Lower leg skin (tissue), 4 donors: ENCODE results near the gene AMN1. TPM values are rescaled to one million over a fixed set of nuclear protein-coding genes. Genes with fewer than 3 reads are reported as not detected.

Source experiments
- DNase-seq, 2 donors: peaks; one replicate each; pipeline ENCODE4 v3.0.0-alpha.2; 2019; ENCODE audit warnings: low spot score in 2 of 2
- H3K4me3 ChIP-seq: fragments of 200-600 bp; sonication (generic); 2 replicates; pipeline ENCODE4 v1.5.1; 2017; ENCODE audit warnings: mild to moderate bottlenecking, low read depth; ENCODE audit not compliant: poor library complexity, severe bottlenecking
- POLR2A ChIP-seq, 2 donors: fragments of 450-650 bp; IDR thresholded peaks; one replicate each; pipeline ENCODE4 v1.6.1; 2016 to 2017; ENCODE audit warnings: antibody characterized with exemption in 2 of 2, mild to moderate bottlenecking in 1 of 2, moderate library complexity in 1 of 2
- whole genome bisulfite sequencing, 2 donors: methylation state at CpG; one replicate each; pipeline ENCODE4 v1.1.5; 2018; 5-methylcytosine and 5-hydroxymethylcytosine counted together
- intact Hi-C: fragments of 100-400 bp; cut with DNase I; formaldehyde crosslinking; loops from one replicate; pipeline ENCODE4 v1.15.0; 2023; ENCODE audit warnings: low total_unique reads
- total RNA-seq, 4 donors: library from RNA; depleted of rRNA; stranded (reverse); fragments of >200 nt; gene quantifications; one replicate each; pipeline ENCODE4 v1.1.0, GENCODE V29; 2016
- TF ChIP-seq, protein P1 (sequence below), 3 donors: fragments of 450-650 bp; IDR thresholded peaks; one replicate each; pipeline ENCODE4 v1.5.1; 2016; ENCODE audit warnings: antibody characterized with exemption in 3 of 3, mild to moderate bottlenecking in 3 of 3, moderate library complexity in 2 of 3

The AMN1 gene
- total RNA-seq, 4 donors from 2014 or later, result 9.5 to 20.5 (median 10.8) TPM

- DNase-seq, result no peak
- intact Hi-C loops, result loop anchor here (10.0 kb wide), 1 partner anchor 65 kb away; no protein-coding TSS in a partner anchor
Observed at GRCh38 chr12:31729705-31730104, 884 bp upstream of the AMN1 start.

DNA sequence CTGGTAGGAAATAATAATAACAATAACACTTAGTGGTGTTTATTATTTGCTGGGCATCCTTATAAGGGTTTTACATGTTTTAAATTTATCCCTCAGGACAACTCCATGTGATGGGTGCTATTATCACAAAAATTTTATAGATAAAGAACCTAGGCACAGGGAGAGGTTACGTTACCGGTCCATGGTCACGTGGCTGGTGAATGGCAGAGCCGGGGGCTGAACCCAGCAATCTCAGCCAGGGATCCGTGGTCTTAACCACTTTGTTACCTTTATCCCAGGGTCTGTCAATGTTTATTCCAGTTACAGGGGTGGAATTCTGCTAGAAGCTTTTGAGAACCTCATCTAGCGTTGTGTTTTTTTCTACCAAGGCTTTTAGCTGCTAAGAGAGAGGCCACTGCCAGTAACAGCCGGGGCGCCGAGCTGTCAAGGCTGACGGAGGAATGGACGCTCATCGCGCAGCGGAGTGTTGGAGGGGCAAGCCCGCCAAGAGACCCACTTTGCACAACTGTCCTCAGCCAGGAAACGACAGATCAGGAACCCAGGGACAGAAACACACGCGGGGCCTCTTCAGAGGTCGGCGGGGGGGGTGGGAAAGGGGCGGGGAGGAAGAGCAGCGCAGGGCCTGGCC lies 418 bp downstream of the AMN1 start:
- TF ChIP-seq, protein P1, sequence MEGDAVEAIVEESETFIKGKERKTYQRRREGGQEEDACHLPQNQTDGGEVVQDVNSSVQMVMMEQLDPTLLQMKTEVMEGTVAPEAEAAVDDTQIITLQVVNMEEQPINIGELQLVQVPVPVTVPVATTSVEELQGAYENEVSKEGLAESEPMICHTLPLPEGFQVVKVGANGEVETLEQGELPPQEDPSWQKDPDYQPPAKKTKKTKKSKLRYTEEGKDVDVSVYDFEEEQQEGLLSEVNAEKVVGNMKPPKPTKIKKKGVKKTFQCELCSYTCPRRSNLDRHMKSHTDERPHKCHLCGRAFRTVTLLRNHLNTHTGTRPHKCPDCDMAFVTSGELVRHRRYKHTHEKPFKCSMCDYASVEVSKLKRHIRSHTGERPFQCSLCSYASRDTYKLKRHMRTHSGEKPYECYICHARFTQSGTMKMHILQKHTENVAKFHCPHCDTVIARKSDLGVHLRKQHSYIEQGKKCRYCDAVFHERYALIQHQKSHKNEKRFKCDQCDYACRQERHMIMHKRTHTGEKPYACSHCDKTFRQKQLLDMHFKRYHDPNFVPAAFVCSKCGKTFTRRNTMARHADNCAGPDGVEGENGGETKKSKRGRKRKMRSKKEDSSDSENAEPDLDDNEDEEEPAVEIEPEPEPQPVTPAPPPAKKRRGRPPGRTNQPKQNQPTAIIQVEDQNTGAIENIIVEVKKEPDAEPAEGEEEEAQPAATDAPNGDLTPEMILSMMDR (IDR thresholded peaks at IDR 0.05), result no peak
- no peak for TF ChIP-seq POLR2A (IDR thresholded peaks at IDR 0.05)
- intact Hi-C loops, result loop anchor here (10.0 kb wide), 1 partner anchor 64 kb away; no protein-coding TSS in a partner anchor
- DNase-seq, result no peak
- WGBS, 2 donors, result 0 to 1% methylated on average over 22 of the region's 22 CpGs
- peak overlapping the region; percentile 58 for H3K4me3 ChIP-seq

More at GRCh38 chr12:31729705-31730104, 884 bp upstream of the AMN1 start:
- H3K4me3 ChIP-seq, result peak overlapping the region; percentile 45
- WGBS, 2 donors, result 88 to 94% methylated on average over 4 of the region's 4 CpGs
- TF ChIP-seq, protein P1 (IDR thresholded peaks at IDR 0.05), result no peak
- no peak for TF ChIP-seq POLR2A (IDR thresholded peaks at IDR 0.05)

DNA sequence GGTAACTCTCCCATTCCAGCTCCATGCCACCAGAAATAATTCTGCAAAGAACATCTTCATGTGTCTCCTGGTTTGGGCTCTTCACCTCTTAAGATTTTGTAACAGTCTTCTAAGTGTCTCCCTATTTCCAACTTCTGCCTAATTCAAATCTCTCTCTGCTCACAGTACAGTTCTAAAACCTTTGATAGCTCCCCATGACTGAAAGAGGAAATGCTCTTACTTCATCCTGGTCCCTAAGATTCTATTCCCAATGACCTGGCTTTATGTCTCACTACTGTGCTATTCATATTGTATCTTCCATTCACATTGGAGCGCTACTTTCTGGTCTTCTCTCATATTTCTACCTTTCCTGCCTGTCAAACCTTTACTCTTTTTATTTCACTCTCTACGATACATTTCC lies 1.6 kb downstream of the AMN1 start:
- WGBS, 2 donors, result 94 to 99% methylated on average over 2 of the region's 2 CpGs
- intact Hi-C loops, result loop anchor here (10.0 kb wide), 1 partner anchor 62 kb away; no protein-coding TSS in a partner anchor
- no peak for DNase-seq
- no peak overlapping the region for H3K4me3 ChIP-seq
- TF ChIP-seq POLR2A (IDR thresholded peaks at IDR 0.05), result no peak
- TF ChIP-seq, protein P1 (IDR thresholded peaks at IDR 0.05), result no peak

DNA sequence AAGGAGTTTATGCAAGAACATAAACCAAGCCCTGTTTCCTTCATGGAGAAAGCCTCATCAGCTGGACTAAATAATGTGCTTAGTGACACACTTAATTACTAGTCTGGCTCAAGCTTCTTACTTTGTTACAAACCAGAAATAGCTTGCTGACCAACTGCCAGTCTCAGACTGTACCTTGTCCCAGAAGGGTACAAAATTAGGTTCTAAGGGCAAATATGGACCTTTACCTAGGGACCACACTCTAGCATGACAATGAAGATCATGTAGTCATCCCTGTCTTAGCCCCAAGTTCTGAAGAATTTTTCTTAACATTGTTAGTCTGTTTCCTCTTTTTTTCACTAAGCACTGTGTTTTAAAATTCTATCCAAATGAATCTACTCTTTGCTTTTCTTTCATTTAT lies 2.2 kb downstream of the AMN1 start:
- TF ChIP-seq, protein P1 (IDR thresholded peaks at IDR 0.05), result no peak
- TF ChIP-seq POLR2A (IDR thresholded peaks at IDR 0.05), result no peak
- intact Hi-C loops, result loop anchor here (10.0 kb wide), 1 partner anchor 62 kb away; no protein-coding TSS in a partner anchor
- H3K4me3 ChIP-seq, result no peak overlapping the region
- no peak for DNase-seq

- no peak overlapping the region for H3K4me3 ChIP-seq
- no peak for DNase-seq
- intact Hi-C loops, result loop anchor here (10.0 kb wide), 1 partner anchor 60 kb away; no protein-coding TSS in a partner anchor
- WGBS, 2 donors, result 78 to 88% methylated on average over 2 of the region's 2 CpGs
- TF ChIP-seq, protein P1 (IDR thresholded peaks at IDR 0.05), result no peak
- no peak for TF ChIP-seq POLR2A (IDR thresholded peaks at IDR 0.05)
Observed at GRCh38 chr12:31724557-31724956, 4.3 kb downstream of the AMN1 start.
